Measurements from ENCODE around the gene IQSEC1. TPM values are rescaled to one million over a fixed set of nuclear protein-coding genes. Genes with fewer than 3 reads are reported as not detected.

Gene IQSEC1
- total and polyA plus RNA-seq, 2 donors (not counting 1 experiment from before 2014, with no cell fraction given): 4.3 to 18.2 TPM

DNA sequence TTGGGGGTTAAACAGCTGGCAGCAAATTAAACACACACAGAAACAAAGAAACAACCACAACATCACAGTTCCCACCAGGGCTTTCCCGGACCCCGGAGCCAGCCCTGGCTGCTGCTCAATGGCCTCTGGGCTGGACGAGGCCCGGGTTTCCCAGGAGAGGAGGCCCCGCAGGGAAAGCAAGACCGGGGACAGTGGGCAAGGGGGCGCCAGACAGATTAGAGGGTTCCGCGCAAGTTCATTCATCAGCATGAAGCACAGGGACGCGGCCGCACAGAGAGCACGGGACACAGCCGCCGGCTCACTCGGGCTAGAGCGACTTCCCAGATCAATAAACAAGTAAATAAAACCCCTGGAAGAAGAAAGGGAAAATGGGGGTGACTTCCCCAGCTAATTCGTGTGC is 165.5 kb downstream of the IQSEC1 start:
- H3K9me3 ChIP-seq (ENCODE audit: control insufficient read depth, insufficient read depth, low read depth, low read length): no peaks in the 10 kb centered on the region
- no peaks in the 10 kb centered on the region for H3K4me1 ChIP-seq (ENCODE audit: control insufficient read depth, extremely low read depth, insufficient read depth, low read length)
- H3K79me2 ChIP-seq (ENCODE audit: control insufficient read depth, insufficient read depth, low read length): no peaks in the 10 kb centered on the region
- H3K4me2 ChIP-seq (ENCODE audit: extremely low read depth, insufficient read depth, low read length): no peak overlapping the region
- H3K27ac ChIP-seq (ENCODE audit: insufficient read depth, low read length): no peak overlapping the region
- TF ChIP-seq EZH2 (IDR thresholded peaks at IDR 0.05; ENCODE audit: low read length, missing control alignments): no peak
- TF ChIP-seq, protein P1, sequence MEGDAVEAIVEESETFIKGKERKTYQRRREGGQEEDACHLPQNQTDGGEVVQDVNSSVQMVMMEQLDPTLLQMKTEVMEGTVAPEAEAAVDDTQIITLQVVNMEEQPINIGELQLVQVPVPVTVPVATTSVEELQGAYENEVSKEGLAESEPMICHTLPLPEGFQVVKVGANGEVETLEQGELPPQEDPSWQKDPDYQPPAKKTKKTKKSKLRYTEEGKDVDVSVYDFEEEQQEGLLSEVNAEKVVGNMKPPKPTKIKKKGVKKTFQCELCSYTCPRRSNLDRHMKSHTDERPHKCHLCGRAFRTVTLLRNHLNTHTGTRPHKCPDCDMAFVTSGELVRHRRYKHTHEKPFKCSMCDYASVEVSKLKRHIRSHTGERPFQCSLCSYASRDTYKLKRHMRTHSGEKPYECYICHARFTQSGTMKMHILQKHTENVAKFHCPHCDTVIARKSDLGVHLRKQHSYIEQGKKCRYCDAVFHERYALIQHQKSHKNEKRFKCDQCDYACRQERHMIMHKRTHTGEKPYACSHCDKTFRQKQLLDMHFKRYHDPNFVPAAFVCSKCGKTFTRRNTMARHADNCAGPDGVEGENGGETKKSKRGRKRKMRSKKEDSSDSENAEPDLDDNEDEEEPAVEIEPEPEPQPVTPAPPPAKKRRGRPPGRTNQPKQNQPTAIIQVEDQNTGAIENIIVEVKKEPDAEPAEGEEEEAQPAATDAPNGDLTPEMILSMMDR (conservative IDR thresholded peaks at IDR 0.05 in 1 of 2, IDR thresholded peaks at IDR 0.05 in 1 of 2; ENCODE audit: low read depth in 1 of 2, low read length in 2 of 2): no peak
- H3K27me3 ChIP-seq (ENCODE audit: control insufficient read depth, insufficient read depth, low read length): no peaks in the 10 kb centered on the region
- H3K36me3 ChIP-seq (ENCODE audit: control insufficient read depth, insufficient read depth, low read length): peaks cover 11% of the 10 kb centered on the region
- no peak overlapping the region for H3K4me3 ChIP-seq (replicated peaks in 1 of 4; ENCODE audit: control extremely low read depth in 1 of 4, insufficient read depth in 1 of 4, low read depth in 3 of 4, low read length in 4 of 4)
- no peaks in the 10 kb centered on the region for H4K20me1 ChIP-seq (ENCODE audit: control insufficient read depth, extremely low read depth, insufficient read depth, low read length)
- H3K9ac ChIP-seq (ENCODE audit: insufficient read depth, low read length): no peak overlapping the region
- no peak for DNase-seq (ENCODE audit: low read depth in 2 of 2)
- H2AFZ ChIP-seq (ENCODE audit: low read length): no peak overlapping the region

GRCh38 chr3:12907296-12907695 is 165.9 kb downstream of the IQSEC1 start:
- H3K9me3 ChIP-seq (ENCODE audit: control insufficient read depth, insufficient read depth, low read depth, low read length): no peaks in the 10 kb centered on the region
- DNase-seq (ENCODE audit: low read depth in 2 of 2): no peak
- H2AFZ ChIP-seq (ENCODE audit: low read length): no peak overlapping the region
- H3K4me1 ChIP-seq (ENCODE audit: control insufficient read depth, extremely low read depth, insufficient read depth, low read length): no peaks in the 10 kb centered on the region
- H3K27me3 ChIP-seq (ENCODE audit: control insufficient read depth, insufficient read depth, low read length): no peaks in the 10 kb centered on the region
- H3K4me3 ChIP-seq (replicated peaks in 1 of 4; ENCODE audit: control extremely low read depth in 1 of 4, insufficient read depth in 1 of 4, low read depth in 3 of 4, low read length in 4 of 4): no peak overlapping the region
- H3K9ac ChIP-seq (ENCODE audit: insufficient read depth, low read length): no peak overlapping the region
- H4K20me1 ChIP-seq (ENCODE audit: control insufficient read depth, extremely low read depth, insufficient read depth, low read length): no peaks in the 10 kb centered on the region
- H3K79me2 ChIP-seq (ENCODE audit: control insufficient read depth, insufficient read depth, low read length): no peaks in the 10 kb centered on the region
- H3K36me3 ChIP-seq (ENCODE audit: control insufficient read depth, insufficient read depth, low read length): peaks cover 11% of the 10 kb centered on the region
- no peak overlapping the region for H3K4me2 ChIP-seq (ENCODE audit: extremely low read depth, insufficient read depth, low read length)
- H3K27ac ChIP-seq (ENCODE audit: insufficient read depth, low read length): no peak overlapping the region
- no peak for TF ChIP-seq EZH2 (IDR thresholded peaks at IDR 0.05; ENCODE audit: low read length, missing control alignments)
- TF ChIP-seq, protein P1 (conservative IDR thresholded peaks at IDR 0.05 in 1 of 2, IDR thresholded peaks at IDR 0.05 in 1 of 2; ENCODE audit: low read depth in 1 of 2, low read length in 2 of 2): no peak

DNA sequence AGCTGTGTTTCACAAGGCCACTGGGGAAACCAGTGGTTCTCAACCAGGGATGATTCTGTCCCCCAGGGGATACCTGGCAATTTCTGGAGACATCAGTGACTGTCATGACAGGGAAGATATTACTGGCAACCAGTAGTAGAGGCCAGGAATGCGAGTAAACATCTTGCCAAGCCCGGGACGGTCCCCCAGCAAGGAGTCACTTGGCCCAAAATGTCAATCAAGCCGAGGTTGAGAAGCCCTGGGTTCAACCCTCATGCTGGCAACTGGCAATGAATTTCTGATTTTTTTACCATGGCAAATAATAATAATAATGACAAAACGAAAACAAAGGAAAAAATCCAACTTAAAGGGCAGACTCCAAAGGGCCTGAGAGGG is 166.3 kb downstream of the IQSEC1 start:
- no peaks in the 10 kb centered on the region for H3K9me3 ChIP-seq (ENCODE audit: control insufficient read depth, insufficient read depth, low read depth, low read length)
- no peak overlapping the region for H3K4me2 ChIP-seq (ENCODE audit: extremely low read depth, insufficient read depth, low read length)
- H3K4me1 ChIP-seq (ENCODE audit: control insufficient read depth, extremely low read depth, insufficient read depth, low read length): no peaks in the 10 kb centered on the region
- no peak overlapping the region for H2AFZ ChIP-seq (ENCODE audit: low read length)
- no peak for DNase-seq (ENCODE audit: low read depth in 2 of 2)
- no peak overlapping the region for H3K27ac ChIP-seq (ENCODE audit: insufficient read depth, low read length)
- H3K36me3 ChIP-seq (ENCODE audit: control insufficient read depth, insufficient read depth, low read length): peaks cover 11% of the 10 kb centered on the region
- H3K79me2 ChIP-seq (ENCODE audit: control insufficient read depth, insufficient read depth, low read length): no peaks in the 10 kb centered on the region
- TF ChIP-seq, protein P1 (conservative IDR thresholded peaks at IDR 0.05 in 1 of 2, IDR thresholded peaks at IDR 0.05 in 1 of 2; ENCODE audit: low read depth in 1 of 2, low read length in 2 of 2): no peak
- no peak overlapping the region for H3K9ac ChIP-seq (ENCODE audit: insufficient read depth, low read length)
- H4K20me1 ChIP-seq (ENCODE audit: control insufficient read depth, extremely low read depth, insufficient read depth, low read length): no peaks in the 10 kb centered on the region
- H3K4me3 ChIP-seq (replicated peaks in 1 of 4; ENCODE audit: control extremely low read depth in 1 of 4, insufficient read depth in 1 of 4, low read depth in 3 of 4, low read length in 4 of 4): no peak overlapping the region
- no peaks in the 10 kb centered on the region for H3K27me3 ChIP-seq (ENCODE audit: control insufficient read depth, insufficient read depth, low read length)
